ENCODE results near the gene IL1RN.

DNA sequence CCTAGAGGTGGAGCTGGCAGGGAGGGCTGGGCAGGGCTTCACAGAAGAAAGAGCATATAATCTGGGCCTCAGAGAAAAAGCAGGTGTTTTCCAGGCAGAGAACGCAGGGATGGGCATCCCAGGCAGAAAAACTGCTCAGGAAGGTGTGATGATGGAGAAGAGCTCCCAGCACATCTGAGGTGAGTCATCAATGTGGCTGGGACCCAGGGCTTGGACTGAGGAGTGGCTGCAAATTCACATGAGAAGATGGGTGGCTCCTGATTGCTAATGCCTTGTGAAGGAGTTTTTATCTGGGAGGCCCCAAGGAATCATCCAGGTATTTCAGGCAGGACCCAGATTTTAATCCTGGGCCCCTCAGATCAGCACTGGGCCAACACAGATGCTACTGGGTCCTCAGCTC lies 49.5 kb upstream of the IL1RN start:
- no peak for TF ChIP-seq POLR2AphosphoS5 (IDR thresholded peaks at IDR 0.05)
- TF ChIP-seq TAF1 (IDR thresholded peaks at IDR 0.05; ENCODE audit: low read depth), result no peak
- TF ChIP-seq, protein P1, sequence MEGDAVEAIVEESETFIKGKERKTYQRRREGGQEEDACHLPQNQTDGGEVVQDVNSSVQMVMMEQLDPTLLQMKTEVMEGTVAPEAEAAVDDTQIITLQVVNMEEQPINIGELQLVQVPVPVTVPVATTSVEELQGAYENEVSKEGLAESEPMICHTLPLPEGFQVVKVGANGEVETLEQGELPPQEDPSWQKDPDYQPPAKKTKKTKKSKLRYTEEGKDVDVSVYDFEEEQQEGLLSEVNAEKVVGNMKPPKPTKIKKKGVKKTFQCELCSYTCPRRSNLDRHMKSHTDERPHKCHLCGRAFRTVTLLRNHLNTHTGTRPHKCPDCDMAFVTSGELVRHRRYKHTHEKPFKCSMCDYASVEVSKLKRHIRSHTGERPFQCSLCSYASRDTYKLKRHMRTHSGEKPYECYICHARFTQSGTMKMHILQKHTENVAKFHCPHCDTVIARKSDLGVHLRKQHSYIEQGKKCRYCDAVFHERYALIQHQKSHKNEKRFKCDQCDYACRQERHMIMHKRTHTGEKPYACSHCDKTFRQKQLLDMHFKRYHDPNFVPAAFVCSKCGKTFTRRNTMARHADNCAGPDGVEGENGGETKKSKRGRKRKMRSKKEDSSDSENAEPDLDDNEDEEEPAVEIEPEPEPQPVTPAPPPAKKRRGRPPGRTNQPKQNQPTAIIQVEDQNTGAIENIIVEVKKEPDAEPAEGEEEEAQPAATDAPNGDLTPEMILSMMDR (IDR thresholded peaks at IDR 0.05; ENCODE audit: poor library complexity, severe bottlenecking), result no peak
- no peak for TF ChIP-seq EZH2 (IDR thresholded peaks at IDR 0.05; ENCODE audit: borderline replicate concordance, insufficient read depth, low read length, poor library complexity, severe bottlenecking)
- TF ChIP-seq, protein P2, sequence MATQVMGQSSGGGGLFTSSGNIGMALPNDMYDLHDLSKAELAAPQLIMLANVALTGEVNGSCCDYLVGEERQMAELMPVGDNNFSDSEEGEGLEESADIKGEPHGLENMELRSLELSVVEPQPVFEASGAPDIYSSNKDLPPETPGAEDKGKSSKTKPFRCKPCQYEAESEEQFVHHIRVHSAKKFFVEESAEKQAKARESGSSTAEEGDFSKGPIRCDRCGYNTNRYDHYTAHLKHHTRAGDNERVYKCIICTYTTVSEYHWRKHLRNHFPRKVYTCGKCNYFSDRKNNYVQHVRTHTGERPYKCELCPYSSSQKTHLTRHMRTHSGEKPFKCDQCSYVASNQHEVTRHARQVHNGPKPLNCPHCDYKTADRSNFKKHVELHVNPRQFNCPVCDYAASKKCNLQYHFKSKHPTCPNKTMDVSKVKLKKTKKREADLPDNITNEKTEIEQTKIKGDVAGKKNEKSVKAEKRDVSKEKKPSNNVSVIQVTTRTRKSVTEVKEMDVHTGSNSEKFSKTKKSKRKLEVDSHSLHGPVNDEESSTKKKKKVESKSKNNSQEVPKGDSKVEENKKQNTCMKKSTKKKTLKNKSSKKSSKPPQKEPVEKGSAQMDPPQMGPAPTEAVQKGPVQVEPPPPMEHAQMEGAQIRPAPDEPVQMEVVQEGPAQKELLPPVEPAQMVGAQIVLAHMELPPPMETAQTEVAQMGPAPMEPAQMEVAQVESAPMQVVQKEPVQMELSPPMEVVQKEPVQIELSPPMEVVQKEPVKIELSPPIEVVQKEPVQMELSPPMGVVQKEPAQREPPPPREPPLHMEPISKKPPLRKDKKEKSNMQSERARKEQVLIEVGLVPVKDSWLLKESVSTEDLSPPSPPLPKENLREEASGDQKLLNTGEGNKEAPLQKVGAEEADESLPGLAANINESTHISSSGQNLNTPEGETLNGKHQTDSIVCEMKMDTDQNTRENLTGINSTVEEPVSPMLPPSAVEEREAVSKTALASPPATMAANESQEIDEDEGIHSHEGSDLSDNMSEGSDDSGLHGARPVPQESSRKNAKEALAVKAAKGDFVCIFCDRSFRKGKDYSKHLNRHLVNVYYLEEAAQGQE (IDR thresholded peaks at IDR 0.05; ENCODE audit: borderline replicate concordance), result no peak
- TF ChIP-seq MXI1 (conservative IDR thresholded peaks at IDR 0.05; ENCODE audit: poor library complexity, severe bottlenecking), result no peak
- TF ChIP-seq SMC3 (conservative IDR thresholded peaks at IDR 0.05; ENCODE audit: poor library complexity), result no peak
- TF ChIP-seq EP300 (conservative IDR thresholded peaks at IDR 0.05; ENCODE audit: poor library complexity, severe bottlenecking), result no peak
- no peak for TF ChIP-seq RAD21 (conservative IDR thresholded peaks at IDR 0.05)

All from neural cell (in vitro differentiated cells).